C4-2B (cell line): Measurements from ENCODE around the gene DHRS12.

Source experiments
- CTCF ChIP-seq: fragments of 450-650 bp; conservative IDR thresholded peaks from 2 replicates; pipeline ENCODE4 v1.5.1; 2017; ENCODE audit warnings: mild to moderate bottlenecking
- ZFX ChIP-seq: fragments of 450-650 bp; IDR thresholded peaks from 2 replicates; pipeline ENCODE4 v1.6.1; 2017

DNA sequence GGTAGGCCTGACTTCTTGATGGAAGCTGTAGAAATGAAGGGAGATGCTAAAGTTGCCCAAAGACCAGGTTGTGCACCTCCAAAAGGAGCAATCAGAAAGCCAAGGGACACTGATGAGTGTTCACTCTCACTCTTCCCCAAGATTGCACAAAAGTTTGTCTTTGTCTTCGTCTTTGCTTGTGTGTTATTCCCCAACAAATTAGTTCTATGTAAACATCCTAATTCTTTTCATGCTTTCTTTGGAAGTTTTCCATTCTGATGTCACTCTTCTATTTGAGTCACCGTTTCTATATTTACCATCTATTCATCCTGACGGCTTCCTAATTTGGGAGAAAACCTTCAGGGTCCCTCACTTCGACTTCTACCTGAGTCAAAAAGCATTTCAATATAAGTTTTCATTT lies 44.7 kb upstream of the DHRS12 start:
- TF ChIP-seq CTCF (no peak), ZFX (no peak)
